Measurements from ENCODE around the gene TAF5. TPM values are rescaled to one million over a fixed set of nuclear protein-coding genes. Genes with fewer than 3 reads are reported as not detected.
A peak's percentile ranks its signal among the peaks of the same experiment; 100 is the strongest.
"Not testable (repeated sequence)": the region's sequence is repeated elsewhere in the genome, so short reads cannot be mapped to it uniquely, and the experiment has no call there.

Gene TAF5
- total RNA-seq, 2 experiments from 2014 or later, result 14.5 to 14.8 TPM

GRCh38 chr10:103415581-103415980, 47.8 kb downstream of the TAF5 start:
- POLR2A ChIA-PET, result no interaction called here
- DNase-seq (no peak), ATAC-seq (no peak)
- H3K36me3 Mint-ChIP-seq (ENCODE audit: low read depth), result peaks cover 74% of the 10 kb centered on the region
- H3K27me3 Mint-ChIP-seq (ENCODE audit: low read depth), result no peaks in the 10 kb centered on the region
- no peak overlapping the region for H3K4me3 Mint-ChIP-seq
- H3K4me1 Mint-ChIP-seq (ENCODE audit: low read depth), result peaks cover 11% of the 10 kb centered on the region
- H3K9me3 Mint-ChIP-seq (ENCODE audit: insufficient read depth), result no peaks in the 10 kb centered on the region
- CTCF ChIA-PET, result interaction anchor here (0.5 to 7.1 kb wide), 16 partner anchors 9 to 128 kb away, joined by 3 to 148 read pairs (median 5); partner anchors contain the start of genes CALHM2 and NEURL1
- H3K27ac Mint-ChIP-seq, result no peak overlapping the region

- Mint-ChIP-seq H3K27me3 (ENCODE audit: low read depth) (no peaks in the 10 kb centered on the region), H3K9me3 (ENCODE audit: insufficient read depth) (no peaks in the 10 kb centered on the region), H3K27ac (peak overlapping the region; percentile 27), H3K36me3 (ENCODE audit: low read depth) (peaks cover 77% of the 10 kb centered on the region), H3K4me1 (ENCODE audit: low read depth) (peaks cover 11% of the 10 kb centered on the region), H3K4me3 (no peak overlapping the region)
- ATAC-seq, result peak; percentile 76
- DNase-seq, result peak; percentile 84
- ChIA-PET POLR2A (no interaction called here), CTCF (interaction anchor here (0.9 to 7.1 kb wide), 21 partner anchors 8 to 346 kb away, joined by 3 to 148 read pairs (median 5); partner anchors contain the start of genes CALHM2 and NEURL1)
These were observed 48.8 kb downstream of the TAF5 start for GRCh38 chr10:103416436-103417147.

GRCh38 chr10:103417148-103417469, 49.3 kb downstream of the TAF5 start:
- CTCF ChIA-PET, result interaction anchor here (1.0 to 7.1 kb wide), 15 partner anchors 9 to 126 kb away, joined by 3 to 148 read pairs (median 6); partner anchors contain the start of gene CALHM2
- H3K4me3 Mint-ChIP-seq; DNase-seq; POLR2A ChIA-PET; H3K27ac Mint-ChIP-seq; H3K9me3 Mint-ChIP-seq (ENCODE audit: insufficient read depth); ATAC-seq; H3K27me3 Mint-ChIP-seq (ENCODE audit: low read depth): not testable (repeated sequence)
- peaks cover 11% of the 10 kb centered on the region for H3K4me1 Mint-ChIP-seq (ENCODE audit: low read depth)
- H3K36me3 Mint-ChIP-seq (ENCODE audit: low read depth), result peaks cover 76% of the 10 kb centered on the region

- Mint-ChIP-seq H3K27ac (peak overlapping the region; percentile 14), H3K4me3 (no peak overlapping the region), H3K9me3 (ENCODE audit: insufficient read depth) (no peaks in the 10 kb centered on the region), H3K4me1 (ENCODE audit: low read depth) (peaks cover 11% of the 10 kb centered on the region), H3K27me3 (ENCODE audit: low read depth) (no peaks in the 10 kb centered on the region), H3K36me3 (ENCODE audit: low read depth) (peaks cover 77% of the 10 kb centered on the region)
- CTCF ChIA-PET, result interaction anchor here (1.4 to 7.1 kb wide), 9 partner anchors 9 to 72 kb away, joined by 3 to 148 read pairs (median 27); partner anchors contain the start of gene CALHM2
- DNase-seq (no peak), ATAC-seq (no peak)
- POLR2A ChIA-PET, result no interaction called here
These were observed 49.8 kb downstream of the TAF5 start for GRCh38 chr10:103417601-103418000.

- Mint-ChIP-seq H3K9me3 (ENCODE audit: insufficient read depth) (no peaks in the 10 kb centered on the region), H3K27ac (peak overlapping the region; percentile 65), H3K4me3 (no peak overlapping the region), H3K36me3 (ENCODE audit: low read depth) (peaks cover 78% of the 10 kb centered on the region), H3K4me1 (ENCODE audit: low read depth) (peaks cover 11% of the 10 kb centered on the region), H3K27me3 (ENCODE audit: low read depth) (no peaks in the 10 kb centered on the region)
- ChIA-PET CTCF (interaction anchor here (1.2 to 7.1 kb wide), 6 partner anchors 23 to 71 kb away, joined by 3 to 148 read pairs (median 40); partner anchors contain the start of gene CALHM2), POLR2A (no interaction called here)
- no peak for DNase-seq
- ATAC-seq, result no peak
These were observed 51.3 kb downstream of the TAF5 start for GRCh38 chr10:103419101-103419500.

- Mint-ChIP-seq H3K36me3 (ENCODE audit: low read depth) (peaks cover 78% of the 10 kb centered on the region), H3K4me1 (ENCODE audit: low read depth) (peaks cover 19% of the 10 kb centered on the region), H3K27ac (no peak overlapping the region), H3K27me3 (ENCODE audit: low read depth) (no peaks in the 10 kb centered on the region), H3K9me3 (ENCODE audit: insufficient read depth) (no peaks in the 10 kb centered on the region), H3K4me3 (no peak overlapping the region)
- DNase-seq (no peak), ATAC-seq (no peak)
- CTCF ChIA-PET, result interaction anchor here (1.0 to 1.8 kb wide), 5 partner anchors 8 to 62 kb away, joined by 4 to 11 read pairs (median 7); no protein-coding TSS in a partner anchor
- POLR2A ChIA-PET, result no interaction called here
These were observed 56.0 kb downstream of the TAF5 start for GRCh38 chr10:103423748-103424147.

- Mint-ChIP-seq H3K4me1 (ENCODE audit: low read depth) (peaks cover 56% of the 10 kb centered on the region), H3K36me3 (ENCODE audit: low read depth) (peaks cover 88% of the 10 kb centered on the region), H3K27me3 (ENCODE audit: low read depth) (no peaks in the 10 kb centered on the region), H3K4me3 (no peak overlapping the region), H3K9me3 (ENCODE audit: insufficient read depth) (no peaks in the 10 kb centered on the region), H3K27ac (peak overlapping the region; percentile 2)
- DNase-seq (no peak), ATAC-seq (no peak)
- POLR2A ChIA-PET, result no interaction called here
- CTCF ChIA-PET, result interaction anchor here (1.3 to 1.4 kb wide), 2 partner anchors 53 to 58 kb away, joined by 3 to 7 read pairs; no protein-coding TSS in a partner anchor
These were observed 60.1 kb downstream of the TAF5 start for GRCh38 chr10:103427866-103428265.

- Mint-ChIP-seq H3K4me1 (ENCODE audit: low read depth) (peaks cover 63% of the 10 kb centered on the region), H3K27ac (peak overlapping the region; percentile 87), H3K9me3 (ENCODE audit: insufficient read depth) (no peaks in the 10 kb centered on the region), H3K4me3 (peak overlapping the region; percentile 42), H3K27me3 (ENCODE audit: low read depth) (no peaks in the 10 kb centered on the region), H3K36me3 (ENCODE audit: low read depth) (peaks cover 88% of the 10 kb centered on the region)
- CTCF ChIA-PET, result interaction anchor here (0.9 kb wide), 1 partner anchor 56 kb away, joined by 3 read pairs; no protein-coding TSS in a partner anchor
- POLR2A ChIA-PET, result interaction anchor here (0.8 kb wide), 1 partner anchor 11 kb away, joined by 3 read pairs; no protein-coding TSS in a partner anchor
- ATAC-seq (peak; percentile 59), DNase-seq (no peak)
These were observed 61.3 kb downstream of the TAF5 start for GRCh38 chr10:103428989-103429643.

- Mint-ChIP-seq H3K4me3 (peak overlapping the region; percentile 42), H3K27ac (peak overlapping the region; percentile 81), H3K4me1 (ENCODE audit: low read depth) (peaks cover 63% of the 10 kb centered on the region), H3K27me3 (ENCODE audit: low read depth) (no peaks in the 10 kb centered on the region), H3K36me3 (ENCODE audit: low read depth) (peaks cover 86% of the 10 kb centered on the region), H3K9me3 (ENCODE audit: insufficient read depth) (no peaks in the 10 kb centered on the region)
- DNase-seq (peak; percentile 60), ATAC-seq (peak; percentile 76)
- ChIA-PET CTCF (interaction anchor here (1.0 to 1.5 kb wide), 2 partner anchors 46 to 134 kb away, joined by 4 read pairs; no protein-coding TSS in a partner anchor), POLR2A (interaction anchor here (0.8 kb wide), 1 partner anchor 10 kb away, joined by 3 read pairs; no protein-coding TSS in a partner anchor)
These were observed 61.9 kb downstream of the TAF5 start for GRCh38 chr10:103429647-103430046.

GRCh38 chr10:103431902-103432301, 64.1 kb downstream of the TAF5 start:
- no peaks in the 10 kb centered on the region for H3K27me3 Mint-ChIP-seq (ENCODE audit: low read depth)
- H3K4me1 Mint-ChIP-seq (ENCODE audit: low read depth), result peaks cover 73% of the 10 kb centered on the region
- peaks cover 86% of the 10 kb centered on the region for H3K36me3 Mint-ChIP-seq (ENCODE audit: low read depth)
- H3K4me3 Mint-ChIP-seq, result no peak overlapping the region
- ChIA-PET CTCF (interaction anchor here (0.8 to 2.7 kb wide), 5 partner anchors 16 to 54 kb away, joined by 3 to 9 read pairs (median 3); no protein-coding TSS in a partner anchor), POLR2A (no interaction called here)
- H3K27ac Mint-ChIP-seq, result peak overlapping the region; percentile 30
- H3K9me3 Mint-ChIP-seq (ENCODE audit: insufficient read depth), result no peaks in the 10 kb centered on the region
- DNase-seq (no peak), ATAC-seq (no peak)

- no peaks in the 10 kb centered on the region for H3K27me3 Mint-ChIP-seq (ENCODE audit: low read depth)
- CTCF ChIA-PET, result interaction anchor here (1.4 to 2.7 kb wide), 2 partner anchors 17 to 52 kb away, joined by 5 to 9 read pairs; no protein-coding TSS in a partner anchor
- H3K27ac Mint-ChIP-seq, result no peak overlapping the region
- H3K4me1 Mint-ChIP-seq (ENCODE audit: low read depth), result peaks cover 55% of the 10 kb centered on the region
- POLR2A ChIA-PET, result no interaction called here
- no peaks in the 10 kb centered on the region for H3K9me3 Mint-ChIP-seq (ENCODE audit: insufficient read depth)
- H3K4me3 Mint-ChIP-seq, result no peak overlapping the region
- DNase-seq (no peak), ATAC-seq (no peak)
- H3K36me3 Mint-ChIP-seq (ENCODE audit: low read depth), result peaks cover 83% of the 10 kb centered on the region
These were observed 66.1 kb downstream of the TAF5 start for GRCh38 chr10:103433858-103434257.
